Measurements from ENCODE around the gene DARS2. TPM values are rescaled to one million over a fixed set of nuclear protein-coding genes. Genes with fewer than 3 reads are reported as not detected.
A peak's percentile ranks its signal among the peaks of the same experiment; 100 is the strongest.

Gene DARS2
- total RNA-seq, 1 experiment from 2014 or later = 35.0 TPM

- Histone ChIP-seq H3K18ac (ENCODE audit: insufficient read length, low read depth, low read length) (no peak overlapping the region), H3K4me1 (ENCODE audit: insufficient read depth, low read length) (peaks cover 6% of the 10 kb centered on the region; the same call in 1 of the 2 replicates), H3K27me3 (ENCODE audit: insufficient read depth, low read length) (no peaks in the 10 kb centered on the region), H4K8ac (replicated peaks; ENCODE audit: insufficient read length, low read depth, low read length) (no peak overlapping the region), H2BK12ac (ENCODE audit: insufficient read length, low read depth, low read length) (no peak overlapping the region), H3K79me1 (ENCODE audit: insufficient read depth, low read depth, low read length, poor library complexity, severe bottlenecking) (no peaks in the 10 kb centered on the region), H3K4ac (ENCODE audit: low read depth, low read length) (no peak overlapping the region), H3T11ph (ENCODE audit: low read length) (no peak overlapping the region), H4K5ac (ENCODE audit: insufficient read length, low read depth, low read length) (no peak overlapping the region), H2BK120ac (ENCODE audit: low read depth, low read length, poor library complexity, severe bottlenecking) (no peak overlapping the region), H2BK15ac (ENCODE audit: low read depth, low read length) (no peak overlapping the region), H3K14ac (ENCODE audit: insufficient read depth, low read length) (no peak overlapping the region), H2AFZ (ENCODE audit: low read length) (no peak overlapping the region), H2BK5ac (ENCODE audit: insufficient read length, low read length) (no peak overlapping the region), H2BK20ac (ENCODE audit: low read depth, low read length, poor library complexity, severe bottlenecking) (no peak overlapping the region), H3K9ac (ENCODE audit: extremely low read depth, insufficient read length, low read length) (no peak overlapping the region), H3K23me2 (ENCODE audit: insufficient read length, low read depth, low read length, poor library complexity, severe bottlenecking) (no peaks in the 10 kb centered on the region), H2AK5ac (ENCODE audit: insufficient read length, low read length) (no peak overlapping the region), H3K4me2 (ENCODE audit: insufficient read depth, insufficient read length, low read length) (no peak overlapping the region), H3K9me3 (ENCODE audit: control insufficient read depth, low read depth, low read length) (no peaks in the 10 kb centered on the region), H3K23ac (ENCODE audit: insufficient read length, low read depth, low read length) (no peak overlapping the region), H3K27ac (ENCODE audit: insufficient read length, low read depth, low read length) (no peak overlapping the region), H4K20me1 (ENCODE audit: control insufficient read depth, insufficient read depth, insufficient read length) (no peaks in the 10 kb centered on the region), H4K91ac (ENCODE audit: insufficient read length, low read depth, low read length) (no peak overlapping the region), H3K56ac (ENCODE audit: insufficient read length, low read depth, low read length) (no peak overlapping the region), H3K79me2 (ENCODE audit: insufficient read depth, low read length) (no peaks in the 10 kb centered on the region; the same call in 1 of the 2 replicates)
- no peaks in the 10 kb centered on the region for H3K9me3 Mint-ChIP-seq
- H3K27me3 Mint-ChIP-seq (ENCODE audit: low read depth) = no peaks in the 10 kb centered on the region
- no peak for DNase-seq
- H3K4me3 Mint-ChIP-seq = no peak overlapping the region
- peak overlapping the region; percentile 15 to 72 (median 55); a peak in 1 of 7 replicates for H3K27ac Mint-ChIP-seq
- no peak for TF ChIP-seq CTCF (conservative IDR thresholded peaks at IDR 0.05)
- peaks cover 16 to 20% of the 10 kb centered on the region in 2 experiments for H3K4me1 Mint-ChIP-seq
- peaks cover 10 to 19% (median 13%) of the 10 kb centered on the region in 3 experiments; a peak in 6 of 7 replicates for H3K36me3 Mint-ChIP-seq (ENCODE audit: insufficient read depth in 1 of 3, low read depth in 3 of 3)
Measured at GRCh38 chr1:173888749-173889148, 64.3 kb downstream of the DARS2 start.
